Thyroid gland (tissue), 4 donors: ENCODE data around the gene GALK1.

Experiments
- POLR2A ChIP-seq, 2 donors: fragments of 450-650 bp; IDR thresholded peaks; one replicate each; pipeline ENCODE4 v1.6.1; 2017; ENCODE audit warnings: antibody characterized with exemption in 2 of 2, mild to moderate bottlenecking in 2 of 2, moderate library complexity in 1 of 2
- TF ChIP-seq, protein P1 (sequence below), 6 experiments: fragments of 200-600 bp in 3 of 6; fragments of 450-650 bp in 3 of 6; sonication (generic) in 3 of 6; IDR thresholded peaks; one replicate each; pipeline ENCODE4 v1.5.1; 2016 to 2019; ENCODE audit warnings: antibody characterized with exemption in 6 of 6, mild to moderate bottlenecking in 2 of 6, inconsistent platforms in 1 of 6, moderate library complexity in 1 of 6

DNA sequence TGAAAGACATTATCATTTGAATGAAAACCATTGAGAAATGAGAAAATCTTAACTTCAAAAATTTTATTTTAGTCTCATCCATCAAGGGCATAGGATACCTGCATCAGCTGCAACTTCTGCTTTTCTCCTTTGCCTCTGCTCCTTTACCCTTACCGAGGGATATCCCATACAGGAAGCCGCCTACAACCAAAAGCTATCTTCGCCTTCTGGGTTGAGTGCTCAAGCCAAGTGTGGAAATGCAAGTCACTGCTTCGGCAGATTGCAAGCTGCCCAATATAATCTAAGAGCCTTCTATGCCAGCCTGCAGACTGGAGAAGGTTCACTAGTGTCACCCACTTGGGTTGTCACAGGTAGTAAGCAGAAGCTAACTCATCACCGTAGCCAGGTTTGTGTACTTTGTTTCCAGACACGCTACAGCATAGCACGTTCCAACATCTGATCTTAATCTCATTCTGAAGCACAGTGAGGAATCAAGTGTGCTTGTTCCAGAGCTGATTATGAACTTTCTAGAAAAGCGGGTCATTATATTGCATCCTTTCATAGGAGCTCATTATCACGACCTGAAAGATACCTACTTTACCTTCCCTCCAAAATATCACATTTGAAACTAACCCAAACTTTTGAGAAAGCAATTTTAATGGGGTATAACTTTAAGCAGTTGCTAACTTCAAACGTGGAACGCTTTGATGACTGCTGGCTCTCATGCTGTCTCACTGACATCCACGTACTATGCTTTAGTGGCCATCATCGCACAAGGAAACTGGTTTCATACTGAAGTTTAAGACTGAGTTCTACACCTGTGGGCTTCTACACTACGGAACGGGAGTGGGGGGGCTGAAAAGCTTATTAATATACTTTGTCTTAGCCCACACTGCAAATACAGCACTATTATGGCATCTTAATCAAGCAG, 11.6 kb upstream of the GALK1 start:
- TF ChIP-seq, protein P1, sequence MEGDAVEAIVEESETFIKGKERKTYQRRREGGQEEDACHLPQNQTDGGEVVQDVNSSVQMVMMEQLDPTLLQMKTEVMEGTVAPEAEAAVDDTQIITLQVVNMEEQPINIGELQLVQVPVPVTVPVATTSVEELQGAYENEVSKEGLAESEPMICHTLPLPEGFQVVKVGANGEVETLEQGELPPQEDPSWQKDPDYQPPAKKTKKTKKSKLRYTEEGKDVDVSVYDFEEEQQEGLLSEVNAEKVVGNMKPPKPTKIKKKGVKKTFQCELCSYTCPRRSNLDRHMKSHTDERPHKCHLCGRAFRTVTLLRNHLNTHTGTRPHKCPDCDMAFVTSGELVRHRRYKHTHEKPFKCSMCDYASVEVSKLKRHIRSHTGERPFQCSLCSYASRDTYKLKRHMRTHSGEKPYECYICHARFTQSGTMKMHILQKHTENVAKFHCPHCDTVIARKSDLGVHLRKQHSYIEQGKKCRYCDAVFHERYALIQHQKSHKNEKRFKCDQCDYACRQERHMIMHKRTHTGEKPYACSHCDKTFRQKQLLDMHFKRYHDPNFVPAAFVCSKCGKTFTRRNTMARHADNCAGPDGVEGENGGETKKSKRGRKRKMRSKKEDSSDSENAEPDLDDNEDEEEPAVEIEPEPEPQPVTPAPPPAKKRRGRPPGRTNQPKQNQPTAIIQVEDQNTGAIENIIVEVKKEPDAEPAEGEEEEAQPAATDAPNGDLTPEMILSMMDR (IDR thresholded peaks at IDR 0.05), result no peak
- TF ChIP-seq POLR2A (IDR thresholded peaks at IDR 0.05), result no peak
